ENCODE measurements around the gene ASPN. TPM values are rescaled to one million over a fixed set of nuclear protein-coding genes. Genes with fewer than 3 reads are reported as not detected.

Gene ASPN
- 0.05 TPM in 1 of 2 replicates, not detected in the other for total RNA-seq

GRCh38 chr9:92482329-92482728, at the start of gene ASPN:
TSS of gene ASPN (minus strand) at chr9:92482506.

DNA sequence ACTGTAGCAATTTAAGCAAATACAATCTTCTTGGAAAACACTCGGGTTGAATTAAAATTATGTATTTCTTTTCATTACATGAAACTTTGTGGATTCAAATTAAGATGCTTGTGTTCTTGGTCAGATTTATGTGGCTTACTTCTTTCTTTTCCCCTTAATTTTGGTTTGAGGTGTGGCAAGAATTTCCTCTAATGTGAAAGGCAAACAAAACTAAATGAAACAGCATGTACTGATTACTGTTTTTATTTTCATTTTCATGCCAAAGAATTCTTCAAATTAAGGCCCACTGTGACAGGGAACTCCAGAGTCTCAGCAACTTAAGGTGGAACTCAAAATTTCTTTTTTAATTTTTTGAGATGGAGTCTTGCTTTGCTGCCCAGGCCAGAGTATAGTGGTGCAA, 58.0 kb downstream of the ASPN start, which contains the start of gene OMD:
OMD (minus strand) TSS at position 132 of the 400 bp plus-strand sequence. CDS start 6,913 bp downstream, outside the sequence.

Other genes with a start within 250 kb of the ASPN start
- 468 and 483 TPM in 2 replicates for gene IARS1, start 188.8 kb downstream of the ASPN start, total RNA-seq
- 28.2 and 35.5 TPM in 2 replicates for gene NOL8, start 157.2 kb downstream of the ASPN start, total RNA-seq
- gene CENPP, start 156.6 kb downstream of the ASPN start, total RNA-seq, result 2.1 and 4.7 TPM in 2 replicates
- gene OGN, start 77.9 kb downstream of the ASPN start, total RNA-seq, result 0.59 TPM in 1 of 2 replicates, not detected in the other
- gene OMD, start 58.0 kb downstream of the ASPN start, total RNA-seq, result not detected in 2 replicates
- gene ECM2, start 53.5 kb upstream of the ASPN start, total RNA-seq, result 0.59 and 0.65 TPM in 2 replicates
- 19.0 and 25.6 TPM in 2 replicates for gene IPPK, start 187.6 kb upstream of the ASPN start, total RNA-seq

Data from smooth muscle cell of the umbilical artery (primary cell).